GM13976 (cell line): Measurements from ENCODE around the gene MALAT1.
A peak's percentile ranks its signal among the peaks of the same experiment; 100 is the strongest.

ENCODE experiments used
- DNase-seq: peaks from one replicate; pipeline ENCODE4 v3.0.0; 2012; ENCODE audit warnings: low spot score
- CTCF ChIP-seq: IDR thresholded peaks from 2 replicates; pipeline ENCODE4 v1.5.1; 2012; ENCODE audit warnings: borderline replicate concordance, mild to moderate bottlenecking; ENCODE audit not compliant: insufficient read depth; ENCODE audit errors: extremely low read depth, missing control alignments, control extremely low read depth
- in situ Hi-C: fragments of 300-500 bp; cut with MboI; formaldehyde crosslinking; loops from one replicate; pipeline ENCODE4 v1.12.0; 2022; ENCODE audit warnings: low sequenced_read_pairs, mixed read lengths, inconsistent platforms; ENCODE audit not compliant: unreplicated experiment

The MALAT1 gene

GRCh38 chr11:65474864-65475263 is 24.0 kb upstream of the MALAT1 start:
- in situ Hi-C loops = no loop called here
- no peak for DNase-seq
- no peak for TF ChIP-seq CTCF

GRCh38 chr11:65476632-65477148 is 22.2 kb upstream of the MALAT1 start:
- DNase-seq = no peak
- no peak for TF ChIP-seq CTCF
- in situ Hi-C loops = no loop called here

GRCh38 chr11:65477149-65477965 is 21.5 kb upstream of the MALAT1 start:
- DNase-seq = peak; percentile 95
- no peak for TF ChIP-seq CTCF
- in situ Hi-C loops = no loop called here

GRCh38 chr11:65478388-65479183 is 20.3 kb upstream of the MALAT1 start:
- in situ Hi-C loops = no loop called here
- TF ChIP-seq CTCF = no peak
- peak; percentile 11 for DNase-seq

GRCh38 chr11:65479184-65480145 is 19.4 kb upstream of the MALAT1 start:
- peak; percentile 26 for DNase-seq
- TF ChIP-seq CTCF = peak; percentile 35
- in situ Hi-C loops = no loop called here

- DNase-seq = no peak
- in situ Hi-C loops = no loop called here
- no peak for TF ChIP-seq CTCF
These were observed 16.5 kb upstream of the MALAT1 start for GRCh38 chr11:65482306-65482850.
